ENCODE data around the gene IKZF3.

GRCh38 chr17:39745335-39746144 lies 118.6 kb downstream of the IKZF3 start:
- TF ChIP-seq SPI1 (IDR thresholded peaks at IDR 0.05; ENCODE audit: low read depth, low read length) (no peak), POLR2A (IDR thresholded peaks at IDR 0.05; ENCODE audit: low read depth, low read length) (no peak)

Measured in GM12891 (cell line).